ENCODE measurements around the gene PKP2. TPM values are rescaled to one million over a fixed set of nuclear protein-coding genes. Genes with fewer than 3 reads are reported as not detected.

PKP2 gene
- total and polyA plus RNA-seq, 2 of the 13 experiments (the other 11 are each of a cell fraction or from before 2014, with no cell fraction given), result 15.1 to 25.3 TPM

DNA sequence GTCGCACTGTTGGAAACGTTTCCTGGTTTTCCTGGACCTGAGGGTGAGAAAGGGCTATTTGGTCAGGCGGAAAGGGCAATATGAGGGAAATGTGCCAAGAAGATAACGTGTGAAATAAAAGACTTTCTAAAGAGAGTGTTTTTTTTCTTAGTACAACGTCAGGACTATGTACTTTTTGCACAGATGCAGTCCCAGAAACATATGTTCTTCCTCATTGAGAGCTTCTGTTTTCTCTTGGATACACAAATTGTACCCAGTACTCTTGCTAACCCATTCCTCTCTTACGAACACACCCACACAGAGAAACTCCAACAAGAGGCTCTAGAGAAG is 669 bp upstream of the PKP2 start:
- DNase-seq (ENCODE audit: low spot score) (no peak), ATAC-seq (no peak), FAIRE-seq (no peak)
- in situ Hi-C loops (cut with HindIII; ENCODE audit: extremely low pct_ligation_motif_present, low pct_unique_long_range_greater_than_20kb) (no loop called here), intact Hi-C loops (cut with micrococcal nuclease; ENCODE audit: unreplicated experiment) (loop anchor here (2.0 to 5.0 kb wide), 2 partner anchors 22 to 40 kb away; no protein-coding TSS in a partner anchor)
- Histone ChIP-seq H3K27ac (ENCODE audit: extremely low read length, insufficient read depth, low read length) (peak overlapping the region; percentile 50), H2AFZ (ENCODE audit: low read length) (no peak overlapping the region), H3K4me1 (ENCODE audit: insufficient read depth, low read length) (peaks cover 65% of the 10 kb centered on the region), H3K9ac (ENCODE audit: insufficient read depth, low read depth, low read length) (peak overlapping the region; percentile 67), H3K27me3 (ENCODE audit: control insufficient read depth in 1 of 2, insufficient read depth in 2 of 2, low read length in 2 of 2) (no peaks in the 10 kb centered on the region), H3K79me2 (ENCODE audit: insufficient read depth, low read length) (peaks cover 31% of the 10 kb centered on the region), H3K4me3 (replicated peaks in 1 of 3; ENCODE audit: insufficient read depth in 1 of 3, low read depth in 2 of 3, low read length in 3 of 3) (peak overlapping the region; percentile 62 to 93 (median 78)), H3K9me3 (ENCODE audit: low read length) (no peaks in the 10 kb centered on the region), H3K36me3 (replicated peaks in 1 of 2; ENCODE audit: control insufficient read depth in 1 of 2, insufficient read depth in 2 of 2, low read length in 2 of 2) (no peaks in the 10 kb centered on the region; a peak in 1 of 5 replicates), H4K20me1 (ENCODE audit: insufficient read depth, low read length) (0 out of 2 replicates have a peak, but pooled peaks cover 2% of the 10 kb centered on the region), H3K4me2 (ENCODE audit: low read depth, low read length) (peak overlapping the region; percentile 83)
- BruUV-seq (replicated peaks), result TSS peak; percentile 83
- ChIA-PET CTCF (ENCODE audit: low intra/inter-chr PET ratio, low total read pairs) (no interaction called here), POLR2A (interaction anchor here (0.7 to 3.0 kb wide), 6 partner anchors 9 to 1571 kb away, joined by 3 to 24 read pairs (median 4); partner anchors contain the start of genes ALG10, DNM1L, SINHCAF and YARS2)
- 3% methylated on average over 6 of the region's 6 CpGs for WGBS (ENCODE audit: low lambda C conversion rate)
- TF ChIP-seq RFX1 (IDR thresholded peaks at IDR 0.05), result no peak
- no peak for TF ChIP-seq PRMT3 (CRISPR knock-in tag; IDR thresholded peaks at IDR 0.05; ENCODE audit: borderline replicate concordance, low read depth)
- no peak for TF ChIP-seq TBP (CRISPR knock-in tag; IDR thresholded peaks at IDR 0.05)
- TF ChIP-seq, protein P1, sequence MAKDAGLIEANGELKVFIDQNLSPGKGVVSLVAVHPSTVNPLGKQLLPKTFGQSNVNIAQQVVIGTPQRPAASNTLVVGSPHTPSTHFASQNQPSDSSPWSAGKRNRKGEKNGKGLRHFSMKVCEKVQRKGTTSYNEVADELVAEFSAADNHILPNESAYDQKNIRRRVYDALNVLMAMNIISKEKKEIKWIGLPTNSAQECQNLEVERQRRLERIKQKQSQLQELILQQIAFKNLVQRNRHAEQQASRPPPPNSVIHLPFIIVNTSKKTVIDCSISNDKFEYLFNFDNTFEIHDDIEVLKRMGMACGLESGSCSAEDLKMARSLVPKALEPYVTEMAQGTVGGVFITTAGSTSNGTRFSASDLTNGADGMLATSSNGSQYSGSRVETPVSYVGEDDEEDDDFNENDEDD (CRISPR knock-in tag; IDR thresholded peaks at IDR 0.05; ENCODE audit: borderline replicate concordance), result peak; percentile 4; the same call in 1 of the 2 replicates
- TF ChIP-seq, protein P2, sequence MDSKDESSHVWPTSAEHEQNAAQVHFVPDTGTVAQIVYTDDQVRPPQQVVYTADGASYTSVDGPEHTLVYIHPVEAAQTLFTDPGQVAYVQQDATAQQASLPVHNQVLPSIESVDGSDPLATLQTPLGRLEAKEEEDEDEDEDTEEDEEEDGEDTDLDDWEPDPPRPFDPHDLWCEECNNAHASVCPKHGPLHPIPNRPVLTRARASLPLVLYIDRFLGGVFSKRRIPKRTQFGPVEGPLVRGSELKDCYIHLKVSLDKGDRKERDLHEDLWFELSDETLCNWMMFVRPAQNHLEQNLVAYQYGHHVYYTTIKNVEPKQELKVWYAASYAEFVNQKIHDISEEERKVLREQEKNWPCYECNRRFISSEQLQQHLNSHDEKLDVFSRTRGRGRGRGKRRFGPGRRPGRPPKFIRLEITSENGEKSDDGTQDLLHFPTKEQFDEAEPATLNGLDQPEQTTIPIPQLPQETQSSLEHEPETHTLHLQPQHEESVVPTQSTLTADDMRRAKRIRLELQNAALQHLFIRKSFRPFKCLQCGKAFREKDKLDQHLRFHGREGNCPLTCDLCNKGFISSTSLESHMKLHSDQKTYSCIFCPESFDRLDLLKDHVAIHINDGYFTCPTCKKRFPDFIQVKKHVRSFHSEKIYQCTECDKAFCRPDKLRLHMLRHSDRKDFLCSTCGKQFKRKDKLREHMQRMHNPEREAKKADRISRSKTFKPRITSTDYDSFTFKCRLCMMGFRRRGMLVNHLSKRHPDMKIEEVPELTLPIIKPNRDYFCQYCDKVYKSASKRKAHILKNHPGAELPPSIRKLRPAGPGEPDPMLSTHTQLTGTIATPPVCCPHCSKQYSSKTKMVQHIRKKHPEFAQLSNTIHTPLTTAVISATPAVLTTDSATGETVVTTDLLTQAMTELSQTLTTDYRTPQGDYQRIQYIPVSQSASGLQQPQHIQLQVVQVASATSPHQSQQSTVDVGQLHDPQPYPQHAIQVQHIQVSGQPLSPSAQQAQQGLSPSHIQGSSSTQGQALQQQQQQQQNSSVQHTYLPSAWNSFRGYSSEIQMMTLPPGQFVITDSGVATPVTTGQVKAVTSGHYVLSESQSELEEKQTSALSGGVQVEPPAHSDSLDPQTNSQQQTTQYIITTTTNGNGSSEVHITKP (CRISPR knock-in tag; IDR thresholded peaks at IDR 0.05; ENCODE audit: low read depth), result no peak
- TF ChIP-seq, protein P3, sequence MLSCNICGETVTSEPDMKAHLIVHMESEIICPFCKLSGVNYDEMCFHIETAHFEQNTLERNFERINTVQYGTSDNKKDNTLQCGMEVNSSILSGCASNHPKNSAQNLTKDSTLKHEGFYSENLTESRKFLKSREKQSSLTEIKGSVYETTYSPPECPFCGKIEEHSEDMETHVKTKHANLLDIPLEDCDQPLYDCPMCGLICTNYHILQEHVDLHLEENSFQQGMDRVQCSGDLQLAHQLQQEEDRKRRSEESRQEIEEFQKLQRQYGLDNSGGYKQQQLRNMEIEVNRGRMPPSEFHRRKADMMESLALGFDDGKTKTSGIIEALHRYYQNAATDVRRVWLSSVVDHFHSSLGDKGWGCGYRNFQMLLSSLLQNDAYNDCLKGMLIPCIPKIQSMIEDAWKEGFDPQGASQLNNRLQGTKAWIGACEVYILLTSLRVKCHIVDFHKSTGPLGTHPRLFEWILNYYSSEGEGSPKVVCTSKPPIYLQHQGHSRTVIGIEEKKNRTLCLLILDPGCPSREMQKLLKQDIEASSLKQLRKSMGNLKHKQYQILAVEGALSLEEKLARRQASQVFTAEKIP (CRISPR knock-in tag; IDR thresholded peaks at IDR 0.05; ENCODE audit: borderline replicate concordance), result no peak
- no peak for TF ChIP-seq ZNF703 (CRISPR knock-in tag; IDR thresholded peaks at IDR 0.05; ENCODE audit: borderline replicate concordance)
- TF ChIP-seq, protein P4, sequence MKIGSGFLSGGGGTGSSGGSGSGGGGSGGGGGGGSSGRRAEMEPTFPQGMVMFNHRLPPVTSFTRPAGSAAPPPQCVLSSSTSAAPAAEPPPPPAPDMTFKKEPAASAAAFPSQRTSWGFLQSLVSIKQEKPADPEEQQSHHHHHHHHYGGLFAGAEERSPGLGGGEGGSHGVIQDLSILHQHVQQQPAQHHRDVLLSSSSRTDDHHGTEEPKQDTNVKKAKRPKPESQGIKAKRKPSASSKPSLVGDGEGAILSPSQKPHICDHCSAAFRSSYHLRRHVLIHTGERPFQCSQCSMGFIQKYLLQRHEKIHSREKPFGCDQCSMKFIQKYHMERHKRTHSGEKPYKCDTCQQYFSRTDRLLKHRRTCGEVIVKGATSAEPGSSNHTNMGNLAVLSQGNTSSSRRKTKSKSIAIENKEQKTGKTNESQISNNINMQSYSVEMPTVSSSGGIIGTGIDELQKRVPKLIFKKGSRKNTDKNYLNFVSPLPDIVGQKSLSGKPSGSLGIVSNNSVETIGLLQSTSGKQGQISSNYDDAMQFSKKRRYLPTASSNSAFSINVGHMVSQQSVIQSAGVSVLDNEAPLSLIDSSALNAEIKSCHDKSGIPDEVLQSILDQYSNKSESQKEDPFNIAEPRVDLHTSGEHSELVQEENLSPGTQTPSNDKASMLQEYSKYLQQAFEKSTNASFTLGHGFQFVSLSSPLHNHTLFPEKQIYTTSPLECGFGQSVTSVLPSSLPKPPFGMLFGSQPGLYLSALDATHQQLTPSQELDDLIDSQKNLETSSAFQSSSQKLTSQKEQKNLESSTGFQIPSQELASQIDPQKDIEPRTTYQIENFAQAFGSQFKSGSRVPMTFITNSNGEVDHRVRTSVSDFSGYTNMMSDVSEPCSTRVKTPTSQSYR (CRISPR knock-in tag; IDR thresholded peaks at IDR 0.05; ENCODE audit: borderline replicate concordance), result no peak
- TF ChIP-seq NR3C1 (CRISPR knock-in tag; IDR thresholded peaks at IDR 0.05), result no peak
- 0 out of 2 replicates have a peak, but pooled peaks have one; percentile 0 for TF ChIP-seq KLF12 (CRISPR knock-in tag; IDR thresholded peaks at IDR 0.05; ENCODE audit: borderline replicate concordance)
- TF ChIP-seq, protein P5, sequence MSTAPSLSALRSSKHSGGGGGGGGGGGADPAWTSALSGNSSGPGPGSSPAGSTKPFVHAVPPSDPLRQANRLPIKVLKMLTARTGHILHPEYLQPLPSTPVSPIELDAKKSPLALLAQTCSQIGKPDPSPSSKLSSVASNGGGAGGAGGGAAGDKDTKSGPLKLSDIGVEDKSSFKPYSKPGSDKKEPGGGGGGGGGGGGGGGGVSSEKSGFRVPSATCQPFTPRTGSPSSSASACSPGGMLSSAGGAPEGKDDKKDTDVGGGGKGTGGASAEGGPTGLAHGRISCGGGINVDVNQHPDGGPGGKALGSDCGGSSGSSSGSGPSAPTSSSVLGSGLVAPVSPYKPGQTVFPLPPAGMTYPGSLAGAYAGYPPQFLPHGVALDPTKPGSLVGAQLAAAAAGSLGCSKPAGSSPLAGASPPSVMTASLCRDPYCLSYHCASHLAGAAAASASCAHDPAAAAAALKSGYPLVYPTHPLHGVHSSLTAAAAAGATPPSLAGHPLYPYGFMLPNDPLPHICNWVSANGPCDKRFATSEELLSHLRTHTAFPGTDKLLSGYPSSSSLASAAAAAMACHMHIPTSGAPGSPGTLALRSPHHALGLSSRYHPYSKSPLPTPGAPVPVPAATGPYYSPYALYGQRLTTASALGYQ (CRISPR knock-in tag; IDR thresholded peaks at IDR 0.05), result 0 out of 2 replicates have a peak, but pooled peaks have one; percentile 5
